ENCODE measurements around the gene THOC7.

DNA sequence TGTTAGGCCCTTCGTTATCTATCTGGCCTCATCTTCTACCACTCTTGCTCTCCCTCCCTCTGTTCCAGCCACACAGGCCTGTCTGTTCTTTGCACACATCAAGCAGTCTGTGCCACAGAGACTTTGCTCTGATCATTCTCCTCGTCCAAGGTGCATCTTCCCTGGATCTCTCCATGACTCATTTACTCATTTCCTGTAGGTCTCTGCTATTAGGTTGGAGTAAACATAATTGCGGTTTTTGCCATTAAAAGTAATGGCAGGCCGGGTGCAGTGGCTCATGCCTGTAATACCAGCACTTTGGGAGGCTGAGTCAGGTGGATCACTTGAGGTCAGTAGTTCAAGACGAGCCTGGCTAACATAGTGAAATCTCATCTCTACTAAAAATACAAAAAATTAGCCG lies 54.0 kb downstream of the THOC7 start:
- TF ChIP-seq, protein P1, sequence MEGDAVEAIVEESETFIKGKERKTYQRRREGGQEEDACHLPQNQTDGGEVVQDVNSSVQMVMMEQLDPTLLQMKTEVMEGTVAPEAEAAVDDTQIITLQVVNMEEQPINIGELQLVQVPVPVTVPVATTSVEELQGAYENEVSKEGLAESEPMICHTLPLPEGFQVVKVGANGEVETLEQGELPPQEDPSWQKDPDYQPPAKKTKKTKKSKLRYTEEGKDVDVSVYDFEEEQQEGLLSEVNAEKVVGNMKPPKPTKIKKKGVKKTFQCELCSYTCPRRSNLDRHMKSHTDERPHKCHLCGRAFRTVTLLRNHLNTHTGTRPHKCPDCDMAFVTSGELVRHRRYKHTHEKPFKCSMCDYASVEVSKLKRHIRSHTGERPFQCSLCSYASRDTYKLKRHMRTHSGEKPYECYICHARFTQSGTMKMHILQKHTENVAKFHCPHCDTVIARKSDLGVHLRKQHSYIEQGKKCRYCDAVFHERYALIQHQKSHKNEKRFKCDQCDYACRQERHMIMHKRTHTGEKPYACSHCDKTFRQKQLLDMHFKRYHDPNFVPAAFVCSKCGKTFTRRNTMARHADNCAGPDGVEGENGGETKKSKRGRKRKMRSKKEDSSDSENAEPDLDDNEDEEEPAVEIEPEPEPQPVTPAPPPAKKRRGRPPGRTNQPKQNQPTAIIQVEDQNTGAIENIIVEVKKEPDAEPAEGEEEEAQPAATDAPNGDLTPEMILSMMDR (IDR thresholded peaks at IDR 0.05; ENCODE audit: low read length) = no peak
- TF ChIP-seq EZH2 (optimal IDR thresholded peaks at IDR 0.05; ENCODE audit: low read depth, low read length) (no peak), EZH2phosphoT487 (IDR thresholded peaks at IDR 0.05; ENCODE audit: low read length) (no peak)

Measured in MM.1S (cell line).